Measurements from ENCODE around the gene FAAP24. TPM values are rescaled to one million over a fixed set of nuclear protein-coding genes. Genes with fewer than 3 reads are reported as not detected.
"Not testable (repeated sequence)": the region's sequence is repeated elsewhere in the genome, so short reads cannot be mapped to it uniquely, and the experiment has no call there.

Gene FAAP24
- total and polyA plus RNA-seq, 2 experiments from 2014 or later: 1.5 to 4.5 TPM

DNA sequence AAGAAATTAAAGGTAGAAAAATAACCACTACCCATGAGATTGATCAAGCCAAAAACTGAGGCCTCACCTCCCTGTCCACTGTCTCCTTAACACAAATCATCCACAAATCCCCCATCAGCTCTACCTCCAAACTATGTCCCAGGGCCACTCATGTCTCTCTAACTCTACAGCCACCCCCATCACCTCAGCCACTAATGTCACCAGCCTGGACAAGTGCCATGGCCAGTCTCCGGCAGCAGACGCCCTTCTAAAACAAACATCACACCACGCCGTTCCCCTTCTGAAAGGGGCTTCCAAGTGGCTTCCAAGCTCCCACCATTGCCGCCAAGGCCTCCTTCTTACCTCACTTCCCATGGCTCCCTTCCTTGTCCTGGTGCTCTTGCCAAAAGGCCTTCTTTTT is 16.2 kb downstream of the FAAP24 start:
- H3K36me3 ChIP-seq (replicated peaks; ENCODE audit: insufficient read depth, low read depth); H3K27me3 ChIP-seq; H3K4me2 ChIP-seq; H2AFZ ChIP-seq; H3K4me1 ChIP-seq (ENCODE audit: insufficient read depth); H3K9me2 ChIP-seq (replicated peaks; ENCODE audit: insufficient read depth); H4K20me1 ChIP-seq (ENCODE audit: insufficient read depth, poor library complexity, severe bottlenecking); H3K4me3 ChIP-seq; DNase-seq (ENCODE audit: low spot score); H3K27ac ChIP-seq; H3K9me3 ChIP-seq (ENCODE audit: low read depth); H3K79me2 ChIP-seq: not testable (repeated sequence)
- WGBS (ENCODE audit: low lambda C conversion rate, missing lambda C conversion rate): 97% methylated on average over 5 of the region's 5 CpGs

DNA sequence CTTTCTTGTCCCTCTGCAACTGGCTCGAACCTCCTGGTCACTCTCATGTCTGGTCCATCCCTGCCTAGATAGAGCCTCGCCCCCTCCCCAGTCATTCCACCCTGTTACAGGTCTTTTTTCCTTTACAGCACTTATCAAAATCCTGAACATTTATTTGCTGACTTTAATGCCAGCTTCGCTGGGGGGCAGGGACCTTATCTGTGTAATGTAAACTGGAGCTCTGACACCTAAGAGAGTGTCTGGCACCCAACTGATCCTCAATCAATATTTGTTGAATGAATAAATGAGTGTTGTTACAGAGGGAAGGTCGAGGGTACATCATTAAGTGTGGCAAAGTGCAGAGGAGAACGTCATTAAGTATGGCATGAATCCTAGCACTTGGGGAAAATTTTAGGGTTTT is 16.7 kb downstream of the FAAP24 start:
- H2AFZ ChIP-seq: no peak overlapping the region
- H3K27me3 ChIP-seq: no peaks in the 10 kb centered on the region
- TF ChIP-seq EZH2phosphoT487 (IDR thresholded peaks at IDR 0.05; ENCODE audit: low read depth, severe bottlenecking, unreplicated experiment): no peak
- TF ChIP-seq, protein P1, sequence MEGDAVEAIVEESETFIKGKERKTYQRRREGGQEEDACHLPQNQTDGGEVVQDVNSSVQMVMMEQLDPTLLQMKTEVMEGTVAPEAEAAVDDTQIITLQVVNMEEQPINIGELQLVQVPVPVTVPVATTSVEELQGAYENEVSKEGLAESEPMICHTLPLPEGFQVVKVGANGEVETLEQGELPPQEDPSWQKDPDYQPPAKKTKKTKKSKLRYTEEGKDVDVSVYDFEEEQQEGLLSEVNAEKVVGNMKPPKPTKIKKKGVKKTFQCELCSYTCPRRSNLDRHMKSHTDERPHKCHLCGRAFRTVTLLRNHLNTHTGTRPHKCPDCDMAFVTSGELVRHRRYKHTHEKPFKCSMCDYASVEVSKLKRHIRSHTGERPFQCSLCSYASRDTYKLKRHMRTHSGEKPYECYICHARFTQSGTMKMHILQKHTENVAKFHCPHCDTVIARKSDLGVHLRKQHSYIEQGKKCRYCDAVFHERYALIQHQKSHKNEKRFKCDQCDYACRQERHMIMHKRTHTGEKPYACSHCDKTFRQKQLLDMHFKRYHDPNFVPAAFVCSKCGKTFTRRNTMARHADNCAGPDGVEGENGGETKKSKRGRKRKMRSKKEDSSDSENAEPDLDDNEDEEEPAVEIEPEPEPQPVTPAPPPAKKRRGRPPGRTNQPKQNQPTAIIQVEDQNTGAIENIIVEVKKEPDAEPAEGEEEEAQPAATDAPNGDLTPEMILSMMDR (IDR thresholded peaks at IDR 0.05; ENCODE audit: poor library complexity): no peak
- no peak for TF ChIP-seq EZH2 (IDR thresholded peaks at IDR 0.05; ENCODE audit: borderline replicate concordance)
- no peak for DNase-seq (ENCODE audit: low spot score)
- H3K4me3 ChIP-seq: no peak overlapping the region
- no peaks in the 10 kb centered on the region for H3K9me3 ChIP-seq (ENCODE audit: low read depth)
- no peaks in the 10 kb centered on the region for H3K4me1 ChIP-seq (ENCODE audit: insufficient read depth)
- 63% methylated on average over 5 of the region's 5 CpGs for WGBS (ENCODE audit: low lambda C conversion rate, missing lambda C conversion rate)
- no peak overlapping the region for H3K4me2 ChIP-seq
- no peaks in the 10 kb centered on the region for H3K79me2 ChIP-seq
- no peaks in the 10 kb centered on the region for H3K36me3 ChIP-seq (replicated peaks; ENCODE audit: insufficient read depth, low read depth)
- no peaks in the 10 kb centered on the region for H3K9me2 ChIP-seq (replicated peaks; ENCODE audit: insufficient read depth)
- H3K27ac ChIP-seq: no peak overlapping the region
- no peaks in the 10 kb centered on the region for H4K20me1 ChIP-seq (ENCODE audit: insufficient read depth, poor library complexity, severe bottlenecking)

DNA sequence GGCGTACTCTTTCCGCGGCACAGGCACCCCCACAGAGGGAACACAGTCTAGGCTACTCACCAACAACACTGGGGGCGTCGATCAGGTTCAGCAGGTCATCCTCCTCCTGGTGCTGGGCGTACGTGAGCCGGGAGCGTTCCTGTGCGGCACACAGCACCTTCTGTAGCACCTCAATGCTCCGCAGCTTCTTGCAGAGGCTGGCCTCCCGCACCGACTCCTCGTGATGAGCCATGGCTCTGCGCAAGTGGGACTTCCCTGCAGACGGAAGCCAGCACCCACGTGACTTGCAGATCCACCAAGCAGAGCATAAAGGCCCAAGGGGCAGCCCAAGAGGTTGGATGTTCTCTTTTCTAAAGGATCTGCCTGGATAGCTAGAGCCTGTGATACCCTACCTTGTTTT is 23.9 kb downstream of the FAAP24 start:
- not testable (repeated sequence) for H3K4me1 ChIP-seq (ENCODE audit: insufficient read depth); H3K27me3 ChIP-seq; DNase-seq (ENCODE audit: low spot score); H3K4me3 ChIP-seq; H3K9me3 ChIP-seq (ENCODE audit: low read depth); H3K79me2 ChIP-seq; H3K27ac ChIP-seq; H3K4me2 ChIP-seq; H4K20me1 ChIP-seq (ENCODE audit: insufficient read depth, poor library complexity, severe bottlenecking); H3K36me3 ChIP-seq (replicated peaks; ENCODE audit: insufficient read depth, low read depth); H3K9me2 ChIP-seq (replicated peaks; ENCODE audit: insufficient read depth); H2AFZ ChIP-seq
- WGBS (ENCODE audit: low lambda C conversion rate, missing lambda C conversion rate): 86% methylated on average over 17 of the region's 17 CpGs

DNA sequence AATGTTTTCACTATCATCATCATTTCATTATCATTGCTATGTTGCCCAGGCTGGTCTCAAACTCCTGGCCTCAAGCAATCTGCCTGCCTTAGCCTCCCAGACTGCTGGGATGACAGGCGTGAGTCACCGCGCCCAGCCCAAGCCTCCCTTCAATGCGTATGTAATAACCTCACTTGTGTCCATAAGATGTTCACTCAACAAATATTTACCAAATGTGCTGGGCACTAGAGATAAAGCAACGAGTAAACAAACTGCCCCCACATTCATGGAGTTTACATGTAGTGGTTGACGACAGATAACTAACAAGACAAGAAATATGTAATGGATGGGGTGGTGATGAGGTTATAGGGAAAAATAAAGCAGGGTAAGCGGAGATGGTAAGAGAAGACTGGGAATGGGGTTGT is 25.0 kb downstream of the FAAP24 start:
- H3K4me1 ChIP-seq (ENCODE audit: insufficient read depth); H2AFZ ChIP-seq; H3K4me2 ChIP-seq; H3K9me3 ChIP-seq (ENCODE audit: low read depth); H4K20me1 ChIP-seq (ENCODE audit: insufficient read depth, poor library complexity, severe bottlenecking); H3K4me3 ChIP-seq; H3K36me3 ChIP-seq (replicated peaks; ENCODE audit: insufficient read depth, low read depth); H3K9me2 ChIP-seq (replicated peaks; ENCODE audit: insufficient read depth); H3K79me2 ChIP-seq; H3K27me3 ChIP-seq: not testable (repeated sequence)
- H3K27ac ChIP-seq: peak overlapping the region; percentile 63
- 48% methylated on average over 7 of the region's 7 CpGs for WGBS (ENCODE audit: low lambda C conversion rate, missing lambda C conversion rate)
- peak; percentile 60 for DNase-seq (ENCODE audit: low spot score)

DNA sequence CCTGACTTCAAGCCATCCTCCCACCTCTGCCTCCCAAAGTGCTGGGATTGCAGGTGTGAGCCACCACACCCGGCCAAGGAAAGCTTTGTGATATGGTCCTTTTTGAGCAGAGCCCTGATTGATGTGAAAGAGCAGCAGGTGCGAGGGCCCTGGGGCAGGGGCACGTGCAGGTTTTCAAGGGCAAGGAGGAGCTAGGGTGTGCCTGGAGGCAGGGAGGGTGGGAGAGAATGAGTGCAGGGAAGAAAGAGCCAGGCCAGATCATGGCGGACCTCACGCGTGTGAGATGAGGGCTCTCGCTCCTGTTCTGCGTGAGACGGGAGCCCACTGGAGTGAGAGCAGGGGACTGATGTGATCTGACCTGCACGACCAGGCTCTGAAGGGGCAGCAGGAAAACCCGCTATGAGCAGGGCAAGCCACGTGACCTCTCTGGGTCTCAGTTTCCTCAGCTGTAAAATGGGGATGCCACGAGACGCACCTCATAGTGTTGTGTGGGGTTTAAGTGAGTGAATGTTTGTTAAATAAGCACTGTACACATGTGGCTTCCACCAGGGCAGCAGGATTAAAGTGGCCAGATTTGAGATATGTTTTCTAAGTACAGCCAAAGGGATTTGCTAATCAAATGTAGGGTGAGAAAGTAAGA is 25.8 kb downstream of the FAAP24 start:
- 93% methylated on average over 14 of the region's 14 CpGs for WGBS (ENCODE audit: low lambda C conversion rate, missing lambda C conversion rate)
- no peak overlapping the region for H3K4me3 ChIP-seq

More for the DNA sequence above, 25.8 kb downstream of the FAAP24 start:
- no peaks in the 10 kb centered on the region for H3K36me3 ChIP-seq (replicated peaks; ENCODE audit: insufficient read depth, low read depth)
- H4K20me1 ChIP-seq (ENCODE audit: insufficient read depth, poor library complexity, severe bottlenecking): no peaks in the 10 kb centered on the region
- no peaks in the 10 kb centered on the region for H3K9me3 ChIP-seq (ENCODE audit: low read depth)
- DNase-seq (ENCODE audit: low spot score): no peak
- H3K27me3 ChIP-seq: no peaks in the 10 kb centered on the region
- H2AFZ ChIP-seq: no peak overlapping the region
- H3K79me2 ChIP-seq: no peaks in the 10 kb centered on the region
- H3K4me2 ChIP-seq: no peak overlapping the region
- H3K4me1 ChIP-seq (ENCODE audit: insufficient read depth): peaks cover 2% of the 10 kb centered on the region
- no peak for TF ChIP-seq EZH2 (IDR thresholded peaks at IDR 0.05; ENCODE audit: borderline replicate concordance)
- TF ChIP-seq, protein P1 (IDR thresholded peaks at IDR 0.05; ENCODE audit: poor library complexity): no peak
- no peak for TF ChIP-seq EZH2phosphoT487 (IDR thresholded peaks at IDR 0.05; ENCODE audit: low read depth, severe bottlenecking, unreplicated experiment)
- no peaks in the 10 kb centered on the region for H3K9me2 ChIP-seq (replicated peaks; ENCODE audit: insufficient read depth)
- H3K27ac ChIP-seq: peak overlapping the region; percentile 63

Measured in hepatocyte (in vitro differentiated cells).